Ishikawa (cell line): ENCODE results near the gene KHDRBS2.

Experiments used
- CEBPB ChIP-seq: IDR thresholded peaks from 2 replicates; pipeline ENCODE4 v1.6.1; 2012
- RAD21 ChIP-seq: IDR thresholded peaks from 2 replicates; pipeline ENCODE4 v1.6.1; 2012; ENCODE audit warnings: low read depth
- YY1 ChIP-seq: IDR thresholded peaks from 2 replicates; pipeline ENCODE4 v1.6.1; 2012; ENCODE audit warnings: low read depth
- ZBTB7A ChIP-seq: IDR thresholded peaks from 2 replicates; pipeline ENCODE4 v1.6.1; 2012; ENCODE audit warnings: low read depth
- TF ChIP-seq, protein P1 (sequence below): IDR thresholded peaks from 2 replicates; pipeline ENCODE4 v1.6.1; 2012; ENCODE audit warnings: low read depth, mild to moderate bottlenecking
- TF ChIP-seq, protein P2 (sequence below): IDR thresholded peaks from 2 replicates; pipeline ENCODE4 v1.6.1; 2012

GRCh38 chr6:61682562-61682961 is 603.5 kb downstream of the KHDRBS2 start:
- TF ChIP-seq ZBTB7A = no peak
- no peak for TF ChIP-seq CEBPB
- TF ChIP-seq, protein P1, sequence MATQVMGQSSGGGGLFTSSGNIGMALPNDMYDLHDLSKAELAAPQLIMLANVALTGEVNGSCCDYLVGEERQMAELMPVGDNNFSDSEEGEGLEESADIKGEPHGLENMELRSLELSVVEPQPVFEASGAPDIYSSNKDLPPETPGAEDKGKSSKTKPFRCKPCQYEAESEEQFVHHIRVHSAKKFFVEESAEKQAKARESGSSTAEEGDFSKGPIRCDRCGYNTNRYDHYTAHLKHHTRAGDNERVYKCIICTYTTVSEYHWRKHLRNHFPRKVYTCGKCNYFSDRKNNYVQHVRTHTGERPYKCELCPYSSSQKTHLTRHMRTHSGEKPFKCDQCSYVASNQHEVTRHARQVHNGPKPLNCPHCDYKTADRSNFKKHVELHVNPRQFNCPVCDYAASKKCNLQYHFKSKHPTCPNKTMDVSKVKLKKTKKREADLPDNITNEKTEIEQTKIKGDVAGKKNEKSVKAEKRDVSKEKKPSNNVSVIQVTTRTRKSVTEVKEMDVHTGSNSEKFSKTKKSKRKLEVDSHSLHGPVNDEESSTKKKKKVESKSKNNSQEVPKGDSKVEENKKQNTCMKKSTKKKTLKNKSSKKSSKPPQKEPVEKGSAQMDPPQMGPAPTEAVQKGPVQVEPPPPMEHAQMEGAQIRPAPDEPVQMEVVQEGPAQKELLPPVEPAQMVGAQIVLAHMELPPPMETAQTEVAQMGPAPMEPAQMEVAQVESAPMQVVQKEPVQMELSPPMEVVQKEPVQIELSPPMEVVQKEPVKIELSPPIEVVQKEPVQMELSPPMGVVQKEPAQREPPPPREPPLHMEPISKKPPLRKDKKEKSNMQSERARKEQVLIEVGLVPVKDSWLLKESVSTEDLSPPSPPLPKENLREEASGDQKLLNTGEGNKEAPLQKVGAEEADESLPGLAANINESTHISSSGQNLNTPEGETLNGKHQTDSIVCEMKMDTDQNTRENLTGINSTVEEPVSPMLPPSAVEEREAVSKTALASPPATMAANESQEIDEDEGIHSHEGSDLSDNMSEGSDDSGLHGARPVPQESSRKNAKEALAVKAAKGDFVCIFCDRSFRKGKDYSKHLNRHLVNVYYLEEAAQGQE = no peak
- TF ChIP-seq RAD21 = no peak
- TF ChIP-seq YY1 = no peak
- TF ChIP-seq, protein P2, sequence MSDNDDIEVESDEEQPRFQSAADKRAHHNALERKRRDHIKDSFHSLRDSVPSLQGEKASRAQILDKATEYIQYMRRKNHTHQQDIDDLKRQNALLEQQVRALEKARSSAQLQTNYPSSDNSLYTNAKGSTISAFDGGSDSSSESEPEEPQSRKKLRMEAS = no peak
